ENCODE results near the gene SOX2. TPM values are rescaled to one million over a fixed set of nuclear protein-coding genes. Genes with fewer than 3 reads are reported as not detected.

The SOX2 gene
- total RNA-seq, 1 experiment from 2014 or later = 189 TPM

DNA sequence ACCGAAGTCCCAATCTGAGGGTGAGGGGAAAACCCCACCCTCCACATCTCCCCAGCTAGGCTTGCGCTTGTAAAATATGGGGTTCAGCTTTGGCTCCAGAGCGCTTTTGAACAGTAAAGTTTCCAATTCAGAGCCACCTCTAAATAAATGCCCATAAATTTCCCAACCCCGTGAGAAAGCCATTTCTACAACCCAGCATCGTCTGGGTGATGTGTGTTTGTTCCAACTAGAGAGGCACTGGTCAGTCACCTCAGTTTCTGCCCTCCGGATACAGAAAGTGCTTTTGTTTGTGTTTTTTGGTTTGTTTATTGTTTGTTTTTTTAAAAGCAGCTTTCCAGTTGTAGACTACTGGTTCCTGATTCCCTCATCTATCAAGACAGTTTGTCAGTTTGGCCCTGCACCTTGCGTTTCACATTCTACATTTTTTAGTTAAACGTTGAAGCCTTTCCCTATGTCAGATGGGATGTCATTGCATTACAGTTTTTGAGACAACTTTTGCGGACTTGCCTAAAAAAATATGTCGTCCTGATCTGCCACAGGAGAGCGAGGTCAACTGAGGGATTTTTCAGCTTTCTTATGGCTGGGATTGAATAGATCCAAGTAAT is 15.0 kb upstream of the SOX2 start (continued):
- TF ChIP-seq, protein P1, sequence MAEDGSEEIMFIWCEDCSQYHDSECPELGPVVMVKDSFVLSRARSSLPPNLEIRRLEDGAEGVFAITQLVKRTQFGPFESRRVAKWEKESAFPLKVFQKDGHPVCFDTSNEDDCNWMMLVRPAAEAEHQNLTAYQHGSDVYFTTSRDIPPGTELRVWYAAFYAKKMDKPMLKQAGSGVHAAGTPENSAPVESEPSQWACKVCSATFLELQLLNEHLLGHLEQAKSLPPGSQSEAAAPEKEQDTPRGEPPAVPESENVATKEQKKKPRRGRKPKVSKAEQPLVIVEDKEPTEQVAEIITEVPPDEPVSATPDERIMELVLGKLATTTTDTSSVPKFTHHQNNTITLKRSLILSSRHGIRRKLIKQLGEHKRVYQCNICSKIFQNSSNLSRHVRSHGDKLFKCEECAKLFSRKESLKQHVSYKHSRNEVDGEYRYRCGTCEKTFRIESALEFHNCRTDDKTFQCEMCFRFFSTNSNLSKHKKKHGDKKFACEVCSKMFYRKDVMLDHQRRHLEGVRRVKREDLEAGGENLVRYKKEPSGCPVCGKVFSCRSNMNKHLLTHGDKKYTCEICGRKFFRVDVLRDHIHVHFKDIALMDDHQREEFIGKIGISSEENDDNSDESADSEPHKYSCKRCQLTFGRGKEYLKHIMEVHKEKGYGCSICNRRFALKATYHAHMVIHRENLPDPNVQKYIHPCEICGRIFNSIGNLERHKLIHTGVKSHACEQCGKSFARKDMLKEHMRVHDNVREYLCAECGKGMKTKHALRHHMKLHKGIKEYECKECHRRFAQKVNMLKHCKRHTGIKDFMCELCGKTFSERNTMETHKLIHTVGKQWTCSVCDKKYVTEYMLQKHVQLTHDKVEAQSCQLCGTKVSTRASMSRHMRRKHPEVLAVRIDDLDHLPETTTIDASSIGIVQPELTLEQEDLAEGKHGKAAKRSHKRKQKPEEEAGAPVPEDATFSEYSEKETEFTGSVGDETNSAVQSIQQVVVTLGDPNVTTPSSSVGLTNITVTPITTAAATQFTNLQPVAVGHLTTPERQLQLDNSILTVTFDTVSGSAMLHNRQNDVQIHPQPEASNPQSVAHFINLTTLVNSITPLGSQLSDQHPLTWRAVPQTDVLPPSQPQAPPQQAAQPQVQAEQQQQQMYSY (CRISPR knock-in tag; IDR thresholded peaks at IDR 0.05) = no peak
- TF ChIP-seq ZNF416 (CRISPR knock-in tag; IDR thresholded peaks at IDR 0.05) = no peak
- TF ChIP-seq AFF4 (CRISPR knock-in tag; IDR thresholded peaks at IDR 0.05; ENCODE audit: borderline replicate concordance) = no peak
- no peak for TF ChIP-seq ZNF317 (CRISPR knock-in tag; IDR thresholded peaks at IDR 0.05; ENCODE audit: borderline replicate concordance, low read depth)
- no peak for TF ChIP-seq ZNF512 (CRISPR knock-in tag; IDR thresholded peaks at IDR 0.05; ENCODE audit: borderline replicate concordance)
- TF ChIP-seq ZNF423 (CRISPR knock-in tag; IDR thresholded peaks at IDR 0.05) = no peak
- TF ChIP-seq PREB (CRISPR knock-in tag; IDR thresholded peaks at IDR 0.05; ENCODE audit: borderline replicate concordance) = no peak
- no peak for TF ChIP-seq SP1 (CRISPR knock-in tag; conservative IDR thresholded peaks at IDR 0.05)
- TF ChIP-seq ETV6 (CRISPR knock-in tag; IDR thresholded peaks at IDR 0.05) = no peak
- TF ChIP-seq IRF1 (CRISPR knock-in tag; IDR thresholded peaks at IDR 0.05) = no peak

DNA sequence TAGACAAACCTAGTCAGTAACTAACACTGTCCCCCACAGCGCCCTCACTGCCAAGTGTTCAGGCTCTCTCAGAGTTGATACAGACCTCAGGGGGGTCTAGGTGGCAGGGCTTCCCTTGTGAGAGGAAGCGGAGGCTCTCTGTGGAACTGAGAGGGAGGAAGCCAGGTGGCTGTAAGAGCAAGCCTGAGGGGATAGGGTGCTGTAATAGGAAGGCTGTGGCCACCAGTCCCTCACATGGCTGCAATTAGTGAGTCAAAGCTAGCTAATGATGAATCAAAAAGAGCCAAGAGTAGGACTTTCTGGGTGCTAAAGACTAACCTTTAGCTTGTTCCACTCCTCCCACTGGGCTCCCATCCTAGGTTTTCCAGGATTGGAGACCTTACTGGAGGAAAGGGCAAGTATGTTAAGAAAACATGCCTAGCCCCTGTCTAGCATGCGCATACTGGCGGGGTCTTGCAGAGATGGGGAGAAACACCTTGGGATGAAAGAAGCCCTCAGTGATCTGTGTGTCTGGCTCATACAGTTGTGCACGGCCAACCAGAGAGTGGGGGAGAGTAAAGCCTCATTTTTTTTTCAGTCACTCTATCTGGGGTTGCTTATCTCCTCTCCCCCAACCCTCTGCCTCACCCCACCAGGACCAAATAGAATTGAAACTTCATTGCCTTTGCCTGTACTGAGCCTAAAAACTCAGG is 13.3 kb upstream of the SOX2 start:
- no peak for ATAC-seq
- no peaks in the 10 kb centered on the region for H3K36me3 Mint-ChIP-seq
- H3K4me1 Mint-ChIP-seq = peaks cover 74% of the 10 kb centered on the region
- H3K27me3 Mint-ChIP-seq (ENCODE audit: low read depth) = peaks cover 51% of the 10 kb centered on the region
- no peaks in the 10 kb centered on the region for H3K9me3 Mint-ChIP-seq
- no peak for DNase-seq (ENCODE audit: low spot score)
- ChIA-PET POLR2A (no interaction called here), CTCF (interaction anchor here (2.5 kb wide), 1 partner anchor 372 kb away, joined by 26 read pairs; no protein-coding TSS in a partner anchor)
- no peak overlapping the region for H3K27ac Mint-ChIP-seq
- H3K4me3 Mint-ChIP-seq = no peak overlapping the region
- TF ChIP-seq, protein P2, sequence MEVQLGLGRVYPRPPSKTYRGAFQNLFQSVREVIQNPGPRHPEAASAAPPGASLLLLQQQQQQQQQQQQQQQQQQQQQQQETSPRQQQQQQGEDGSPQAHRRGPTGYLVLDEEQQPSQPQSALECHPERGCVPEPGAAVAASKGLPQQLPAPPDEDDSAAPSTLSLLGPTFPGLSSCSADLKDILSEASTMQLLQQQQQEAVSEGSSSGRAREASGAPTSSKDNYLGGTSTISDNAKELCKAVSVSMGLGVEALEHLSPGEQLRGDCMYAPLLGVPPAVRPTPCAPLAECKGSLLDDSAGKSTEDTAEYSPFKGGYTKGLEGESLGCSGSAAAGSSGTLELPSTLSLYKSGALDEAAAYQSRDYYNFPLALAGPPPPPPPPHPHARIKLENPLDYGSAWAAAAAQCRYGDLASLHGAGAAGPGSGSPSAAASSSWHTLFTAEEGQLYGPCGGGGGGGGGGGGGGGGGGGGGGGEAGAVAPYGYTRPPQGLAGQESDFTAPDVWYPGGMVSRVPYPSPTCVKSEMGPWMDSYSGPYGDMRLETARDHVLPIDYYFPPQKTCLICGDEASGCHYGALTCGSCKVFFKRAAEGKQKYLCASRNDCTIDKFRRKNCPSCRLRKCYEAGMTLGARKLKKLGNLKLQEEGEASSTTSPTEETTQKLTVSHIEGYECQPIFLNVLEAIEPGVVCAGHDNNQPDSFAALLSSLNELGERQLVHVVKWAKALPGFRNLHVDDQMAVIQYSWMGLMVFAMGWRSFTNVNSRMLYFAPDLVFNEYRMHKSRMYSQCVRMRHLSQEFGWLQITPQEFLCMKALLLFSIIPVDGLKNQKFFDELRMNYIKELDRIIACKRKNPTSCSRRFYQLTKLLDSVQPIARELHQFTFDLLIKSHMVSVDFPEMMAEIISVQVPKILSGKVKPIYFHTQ (CRISPR knock-in tag; IDR thresholded peaks at IDR 0.05) = no peak
- TF ChIP-seq HMGA2 (CRISPR knock-in tag; IDR thresholded peaks at IDR 0.05) (no peak), ESRRA (CRISPR knock-in tag; IDR thresholded peaks at IDR 0.05; ENCODE audit: borderline replicate concordance) (no peak), STAT6 (CRISPR knock-in tag; conservative IDR thresholded peaks at IDR 0.05; ENCODE audit: low read depth) (no peak), ZSCAN18 (CRISPR knock-in tag; IDR thresholded peaks at IDR 0.05) (no peak)

Data from WTC11 (cell line).